K562 (cell line): ENCODE data around the gene SCARB2. TPM values are rescaled to one million over a fixed set of nuclear protein-coding genes. Genes with fewer than 3 reads are reported as not detected.

Experiments used
- CBX2 ChIP-seq: fragments of 200-600 bp; sonication (generic); IDR thresholded peaks from one replicate; pipeline ENCODE4 v1.6.1; 2012; ENCODE audit warnings: mild to moderate bottlenecking, low read length, inconsistent platforms; ENCODE audit not compliant: insufficient read depth, poor library complexity, severe bottlenecking
- CBX3 ChIP-seq, 2 experiments: IDR thresholded peaks; 1 replicate in 1 of 2; 2 replicates in 1 of 2; pipeline ENCODE4 v1.6.1; 2012; ENCODE audit warnings: inconsistent platforms in 2 of 2, low read length in 2 of 2, borderline replicate concordance in 1 of 2, control low read depth in 1 of 2
- GTF3C2 ChIP-seq: IDR thresholded peaks from 3 replicates; pipeline ENCODE4 v1.6.1; 2011; ENCODE audit warnings: borderline replicate concordance, mild to moderate bottlenecking, moderate library complexity; ENCODE audit not compliant: insufficient read length; ENCODE audit errors: extremely low read depth
- HCFC1 ChIP-seq: IDR thresholded peaks from 2 replicates; pipeline ENCODE4 v1.6.1; 2012; ENCODE audit warnings: low read depth, low read length, improper control_type of control experiment
- MLX ChIP-seq, 2 experiments: fragments of 450-650 bp in 1 of 2; sonication (generic) in 1 of 2; formaldehyde crosslinking; conservative IDR thresholded peaks; 2 replicates each; pipeline versions ENCODE4 v1.4.0 to v1.8.1; 2020 to 2022; ENCODE audit warnings: mild to moderate bottlenecking in 1 of 2, missing genetic modification reagents in 1 of 2
- PRMT5 ChIP-seq: sonication (generic); formaldehyde crosslinking; IDR thresholded peaks from 2 replicates; pipeline ENCODE4 v1.5.0; 2020; ENCODE audit warnings: missing genetic modification reagents
- REST ChIP-seq, 2 experiments: fragments of 450-650 bp; formaldehyde crosslinking in 1 of 2; IDR thresholded peaks; 2 replicates each; pipeline versions ENCODE4 v1.4.0 to v1.6.1; 2014 to 2020; ENCODE audit warnings: mild to moderate bottlenecking in 2 of 2, borderline replicate concordance in 1 of 2, low read depth in 1 of 2
- STAT6 ChIP-seq: sonication (generic); formaldehyde crosslinking; IDR thresholded peaks from 2 replicates; pipeline ENCODE4 v1.8.1; 2023; ENCODE audit warnings: mild to moderate bottlenecking, missing genetic modification reagents
- THRAP3 ChIP-seq: fragments of 450-650 bp; IDR thresholded peaks from 2 replicates; pipeline ENCODE4 v1.6.1; 2016; ENCODE audit warnings: mild to moderate bottlenecking, inconsistent platforms, borderline replicate concordance
- U2AF1 ChIP-seq: fragments of 200-400 bp; formaldehyde crosslinking; optimal IDR thresholded peaks from 2 replicates; pipeline ENCODE3; 2017; ENCODE audit warnings: mild to moderate bottlenecking, low read depth, low read length, moderate library complexity
- ZNF780A ChIP-seq: fragments of 250-450 bp; sonication (Bioruptor Pico); IDR thresholded peaks from 2 replicates; pipeline ENCODE4 v1.5.0; 2021; ENCODE audit warnings: mild to moderate bottlenecking
- polyA plus RNA-seq, 8 experiments: library from polyadenylated mRNA; depleted of rRNA in 4 of 8; stranded (reverse) in 5 of 8; unstranded in 3 of 8; fragments of >200 nt; fragmentation: Nextera tagmentation in 2 of 8; fragmentation: Illumina TruSeq in 1 of 8; extraction: Ambion mirVana in 2 of 8; extraction: Trizol in 1 of 8; gene quantifications; 2 replicates each; pipeline versions ENCODE4 v1.2.1 to v1.2.3, GENCODE V29; 2011 to 2014; ENCODE audit warnings: inconsistent platforms in 1 of 8, missing spikeins in 1 of 8
- total RNA-seq, 7 experiments: library from RNA; depleted of rRNA in 6 of 7; stranded (reverse); fragments of >200 nt in 6 of 7; fragmentation: Illumina TruSeq in 2 of 7; extraction: Trizol in 2 of 7; gene quantifications; 2 replicates each; pipeline versions ENCODE4 v1.2.1 to v1.2.3, GENCODE V29; 2011 to 2021; ENCODE audit warnings: low replicate concordance in 1 of 7

Gene SCARB2
- total and polyA plus RNA-seq, 9 of the 15 experiments (the other 6 are each of a cell fraction or from before 2014, with no cell fraction given): 6.1 to 25.8 (median 17.8) TPM

- no peak for TF ChIP-seq THRAP3
- no peak for TF ChIP-seq GTF3C2
- TF ChIP-seq STAT6: no peak
- TF ChIP-seq U2AF1: no peak
- no peak for TF ChIP-seq MLX (CRISPR knock-in tag; conservative IDR thresholded peaks at IDR 0.05)
- no peak for TF ChIP-seq CBX2
- no peak for TF ChIP-seq CBX3 (IDR thresholded peaks at IDR 0.05; ENCODE audit: borderline replicate concordance in 1 of 2, low read length in 2 of 2)
- TF ChIP-seq ZNF780A (CRISPR knock-in tag): no peak
- no peak for TF ChIP-seq PRMT5 (CRISPR knock-in tag)
- peak; percentile 65 for TF ChIP-seq REST (IDR thresholded peaks at IDR 0.05; ENCODE audit: borderline replicate concordance)
- no peak for TF ChIP-seq REST (CRISPR knock-in tag; IDR thresholded peaks at IDR 0.05; ENCODE audit: low read depth)
- no peak for TF ChIP-seq HCFC1
Measured at GRCh38 chr4:76213415-76214176, at the start of gene SCARB2 (continued).
